WTC11 (cell line): ENCODE results near the gene GRM4. TPM values are rescaled to one million over a fixed set of nuclear protein-coding genes. Genes with fewer than 3 reads are reported as not detected.

Experiments used
- ATAC-seq: fragments of 200-7000 bp; cut with Tn5 transposase; 2 replicates; pipeline ENCODE4 v1.10.0; 2021; ENCODE audit warnings: mild to moderate bottlenecking, moderate library complexity
- CTCF ChIA-PET: fragments of 300-600 bp; sonication (Branson Sonifier 250); formaldehyde crosslinking; loops from one replicate; lab custom pipeline; 2021; ENCODE audit warnings: antibody characterized with exemption; lab: Charles Lee
- POLR2A ChIA-PET: fragments of 350-600 bp; sonication (Branson Sonifier 250); formaldehyde crosslinking; loops from one replicate; lab custom pipeline; 2021; ENCODE audit warnings: antibody characterized with exemption; lab: Charles Lee
- DNase-seq: peaks from one replicate; pipeline ENCODE4 v3.0.0; 2021; ENCODE audit warnings: low spot score
- H3K27ac Mint-ChIP-seq: 2 replicates; pipeline ENCODE4 v1.8.0; 2021; ENCODE audit warnings: mixed read lengths
- H3K27me3 Mint-ChIP-seq: 2 replicates; pipeline ENCODE4 v1.8.0; 2021; ENCODE audit warnings: low read depth, mild to moderate bottlenecking, moderate library complexity, mixed read lengths
- H3K36me3 Mint-ChIP-seq: 2 replicates; pipeline ENCODE4 v1.8.0; 2021; ENCODE audit warnings: mixed read lengths
- H3K4me1 Mint-ChIP-seq: 2 replicates; pipeline ENCODE4 v1.8.0; 2022; ENCODE audit warnings: mixed read lengths
- H3K4me3 Mint-ChIP-seq: 2 replicates; pipeline ENCODE4 v1.8.0; 2021; ENCODE audit warnings: mild to moderate bottlenecking, moderate library complexity, mixed read lengths
- H3K9me3 Mint-ChIP-seq: 2 replicates; pipeline ENCODE4 v1.8.0; 2021; ENCODE audit warnings: mixed read lengths
- ATF1 ChIP-seq: sonication (generic); formaldehyde crosslinking; IDR thresholded peaks from 2 replicates; pipeline ENCODE4 v1.8.1; 2023; ENCODE audit warnings: mild to moderate bottlenecking, moderate library complexity, missing genetic modification reagents
- CREM ChIP-seq: sonication (generic); formaldehyde crosslinking; IDR thresholded peaks from 2 replicates; pipeline ENCODE4 v1.8.1; 2022; ENCODE audit warnings: mild to moderate bottlenecking, missing genetic modification reagents, moderate library complexity
- ELF4 ChIP-seq: sonication (generic); formaldehyde crosslinking; IDR thresholded peaks from 2 replicates; pipeline ENCODE4 v1.8.1; 2022; ENCODE audit warnings: low read depth, mild to moderate bottlenecking, moderate library complexity, missing genetic modification reagents
- GRHL2 ChIP-seq: fragments of 250-450 bp; sonication (Bioruptor Pico); IDR thresholded peaks from 2 replicates; pipeline ENCODE4 v1.8.0; 2022; ENCODE audit warnings: mild to moderate bottlenecking, moderate library complexity; ENCODE audit not compliant: insufficient replicate concordance, severe bottlenecking
- GTF2I ChIP-seq: fragments of 250-450 bp; sonication (Bioruptor Pico); conservative IDR thresholded peaks from 2 replicates; pipeline ENCODE4 v1.4.0; 2021; ENCODE audit warnings: mild to moderate bottlenecking
- JUN ChIP-seq: sonication (generic); formaldehyde crosslinking; IDR thresholded peaks from 2 replicates; pipeline ENCODE4 v1.8.0; 2023; ENCODE audit warnings: mild to moderate bottlenecking, missing genetic modification reagents
- KAT7 ChIP-seq: sonication (generic); formaldehyde crosslinking; IDR thresholded peaks from 2 replicates; pipeline ENCODE4 v1.8.1; 2023; ENCODE audit warnings: missing genetic modification reagents, mild to moderate bottlenecking, borderline replicate concordance
- TCF7 ChIP-seq: sonication (generic); formaldehyde crosslinking; IDR thresholded peaks from 2 replicates; pipeline ENCODE4 v1.8.0; 2022; ENCODE audit warnings: mild to moderate bottlenecking, low read depth, missing genetic modification reagents, moderate library complexity
- ZNF671 ChIP-seq: fragments of 250-450 bp; sonication (Bioruptor Pico); IDR thresholded peaks from 2 replicates; pipeline ENCODE4 v1.8.0; 2021; ENCODE audit warnings: mild to moderate bottlenecking
- total RNA-seq: library from RNA; stranded (reverse); gene quantifications from 3 replicates; pipeline ENCODE4 v1.2.3, GENCODE V29; 2021
- TF ChIP-seq, protein P1 (sequence below): sonication (generic); formaldehyde crosslinking; IDR thresholded peaks from 2 replicates; pipeline ENCODE4 v1.8.1; 2023; ENCODE audit warnings: mild to moderate bottlenecking, moderate library complexity, missing genetic modification reagents
- TF ChIP-seq, protein P2 (sequence below): sonication (generic); formaldehyde crosslinking; IDR thresholded peaks from 2 replicates; pipeline ENCODE4 v1.8.0; 2022; ENCODE audit warnings: mild to moderate bottlenecking, missing genetic modification reagents
- TF ChIP-seq, protein P3 (sequence below): fragments of 250-450 bp; sonication (Bioruptor Pico); IDR thresholded peaks from 2 replicates; pipeline ENCODE4 v1.8.0; 2021; ENCODE audit warnings: mild to moderate bottlenecking
- TF ChIP-seq, protein P4 (sequence below): sonication (generic); formaldehyde crosslinking; IDR thresholded peaks from 2 replicates; pipeline ENCODE4 v1.8.0; 2022; ENCODE audit warnings: mild to moderate bottlenecking, missing genetic modification reagents
- TF ChIP-seq, protein P5 (sequence below): sonication (generic); formaldehyde crosslinking; IDR thresholded peaks from 2 replicates; pipeline ENCODE4 v1.8.0; 2022; ENCODE audit warnings: mild to moderate bottlenecking, missing genetic modification reagents
- TF ChIP-seq, protein P6 (sequence below): sonication (generic); formaldehyde crosslinking; IDR thresholded peaks from 2 replicates; pipeline ENCODE4 v1.8.1; 2023; ENCODE audit warnings: mild to moderate bottlenecking, missing genetic modification reagents

The GRM4 gene
- total RNA-seq, 1 experiment from 2014 or later = 34.5 TPM

DNA sequence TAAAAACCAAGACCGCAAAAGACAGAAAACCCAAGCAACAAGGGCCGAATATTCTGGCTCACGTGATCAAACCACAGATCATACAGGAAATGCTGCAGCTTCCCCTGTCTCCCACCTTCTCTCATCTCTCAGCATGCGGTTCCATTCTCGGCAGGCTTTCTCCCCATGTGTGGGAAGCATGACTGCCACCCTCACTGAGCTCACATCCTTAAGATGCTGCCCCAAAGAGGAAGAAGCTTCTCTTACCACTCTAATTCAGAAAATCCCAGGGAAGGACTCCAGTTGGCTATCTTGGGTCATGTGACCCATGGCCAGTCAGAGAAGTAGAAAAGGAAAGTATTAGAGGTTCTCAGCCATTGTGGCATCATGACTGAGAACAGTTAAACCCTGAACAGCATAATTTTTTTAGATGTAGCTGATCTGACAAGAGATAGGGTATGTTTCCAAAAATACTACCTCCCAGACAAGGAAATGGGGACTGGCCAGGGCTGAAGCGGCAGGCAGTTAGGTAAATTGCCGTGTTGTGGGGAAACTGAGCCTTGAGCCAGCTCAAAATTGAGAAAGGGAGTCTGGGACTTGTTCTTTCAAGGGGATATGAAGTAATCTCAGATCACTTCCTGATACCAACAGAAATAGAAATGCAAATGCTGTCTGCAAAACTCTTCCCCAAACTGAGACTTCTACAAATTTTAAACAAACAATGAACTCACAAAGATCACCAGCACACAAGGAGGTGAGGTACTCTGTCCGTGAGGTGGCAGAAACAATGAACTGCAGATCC lies 37.1 kb upstream of the GRM4 start (continued):
- TF ChIP-seq, protein P1, sequence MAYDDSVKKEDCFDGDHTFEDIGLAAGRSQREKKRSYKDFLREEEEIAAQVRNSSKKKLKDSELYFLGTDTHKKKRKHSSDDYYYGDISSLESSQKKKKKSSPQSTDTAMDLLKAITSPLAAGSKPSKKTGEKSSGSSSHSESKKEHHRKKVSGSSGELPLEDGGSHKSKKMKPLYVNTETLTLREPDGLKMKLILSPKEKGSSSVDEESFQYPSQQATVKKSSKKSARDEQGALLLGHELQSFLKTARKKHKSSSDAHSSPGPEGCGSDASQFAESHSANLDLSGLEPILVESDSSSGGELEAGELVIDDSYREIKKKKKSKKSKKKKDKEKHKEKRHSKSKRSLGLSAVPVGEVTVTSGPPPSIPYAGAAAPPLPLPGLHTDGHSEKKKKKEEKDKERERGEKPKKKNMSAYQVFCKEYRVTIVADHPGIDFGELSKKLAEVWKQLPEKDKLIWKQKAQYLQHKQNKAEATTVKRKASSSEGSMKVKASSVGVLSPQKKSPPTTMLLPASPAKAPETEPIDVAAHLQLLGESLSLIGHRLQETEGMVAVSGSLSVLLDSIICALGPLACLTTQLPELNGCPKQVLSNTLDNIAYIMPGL (CRISPR knock-in tag) = no peak

DNA sequence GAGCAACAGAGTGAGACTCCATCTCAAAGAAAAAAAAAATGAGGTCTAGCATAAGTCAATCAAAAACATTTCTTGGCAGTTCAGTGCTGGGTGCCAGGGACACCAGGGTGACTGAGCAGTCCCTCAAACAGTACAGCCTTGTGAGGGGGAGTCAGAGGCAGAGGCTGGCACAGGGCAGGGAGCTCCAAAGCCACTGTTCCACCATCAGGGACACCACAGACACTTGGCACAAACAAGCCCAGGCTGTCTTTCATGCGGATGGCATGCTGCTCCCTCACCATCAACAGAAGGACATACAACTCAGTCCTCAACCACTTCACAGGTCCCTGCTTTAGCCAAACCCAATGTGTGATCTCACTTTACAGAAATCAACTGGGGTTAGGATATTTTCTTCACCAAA lies 36.0 kb upstream of the GRM4 start:
- H3K4me3 Mint-ChIP-seq = no peak overlapping the region
- no peak for TF ChIP-seq ELF4 (CRISPR knock-in tag)
- TF ChIP-seq TCF7 (CRISPR knock-in tag) = no peak
- TF ChIP-seq, protein P2, sequence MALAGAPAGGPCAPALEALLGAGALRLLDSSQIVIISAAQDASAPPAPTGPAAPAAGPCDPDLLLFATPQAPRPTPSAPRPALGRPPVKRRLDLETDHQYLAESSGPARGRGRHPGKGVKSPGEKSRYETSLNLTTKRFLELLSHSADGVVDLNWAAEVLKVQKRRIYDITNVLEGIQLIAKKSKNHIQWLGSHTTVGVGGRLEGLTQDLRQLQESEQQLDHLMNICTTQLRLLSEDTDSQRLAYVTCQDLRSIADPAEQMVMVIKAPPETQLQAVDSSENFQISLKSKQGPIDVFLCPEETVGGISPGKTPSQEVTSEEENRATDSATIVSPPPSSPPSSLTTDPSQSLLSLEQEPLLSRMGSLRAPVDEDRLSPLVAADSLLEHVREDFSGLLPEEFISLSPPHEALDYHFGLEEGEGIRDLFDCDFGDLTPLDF (CRISPR knock-in tag) = no peak
- TF ChIP-seq GRHL2 (CRISPR knock-in tag) = no peak
- TF ChIP-seq, all 79 proteins: peak for 0
- ChIA-PET POLR2A (no interaction called here), CTCF (no interaction called here)
- DNase-seq (no peak), ATAC-seq (no peak)
- no peaks in the 10 kb centered on the region for H3K4me1 Mint-ChIP-seq
- no peaks in the 10 kb centered on the region for H3K36me3 Mint-ChIP-seq
- peaks cover 4% of the 10 kb centered on the region; the same call in 1 of the 2 replicates for H3K27me3 Mint-ChIP-seq
- peaks cover 9% of the 10 kb centered on the region; the same call in 1 of the 2 replicates for H3K9me3 Mint-ChIP-seq
- no peak overlapping the region for H3K27ac Mint-ChIP-seq

DNA sequence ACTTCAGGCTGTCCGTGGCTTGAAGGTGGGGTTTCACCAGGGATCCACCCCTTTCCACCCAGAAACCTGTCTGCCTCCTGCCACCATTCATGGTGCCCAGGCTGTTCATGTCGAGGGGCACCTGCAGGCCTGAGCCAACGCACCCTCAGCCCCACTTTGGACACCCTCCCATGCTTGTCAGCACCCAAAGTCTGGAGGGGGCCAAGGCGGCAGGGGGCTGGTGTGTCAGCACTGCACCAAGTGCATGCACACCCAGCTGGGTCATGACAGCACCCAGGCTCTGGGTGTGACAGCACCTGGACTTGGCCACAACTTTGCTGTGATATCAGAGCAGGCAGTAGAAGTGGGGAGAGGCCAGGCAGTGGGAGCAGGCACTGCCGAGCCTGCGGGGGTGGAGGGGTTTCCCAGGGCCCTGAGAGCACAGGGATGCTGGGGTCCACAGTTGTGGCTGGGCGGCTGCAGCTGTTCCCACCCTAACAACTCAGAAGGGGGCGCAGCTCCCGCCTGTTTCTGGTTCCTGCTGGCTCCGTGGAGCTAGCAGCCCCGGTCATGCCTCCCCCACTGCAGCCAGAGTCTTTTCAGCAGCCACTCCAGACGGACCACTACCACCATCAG lies 33.3 kb upstream of the GRM4 start:
- no peaks in the 10 kb centered on the region for H3K4me1 Mint-ChIP-seq
- TF ChIP-seq ATF1 (CRISPR knock-in tag) (0 out of 2 replicates have a peak, but pooled peaks have one; percentile 42), GTF2I (CRISPR knock-in tag) (no peak)
- DNase-seq = peak; percentile 48
- CTCF ChIA-PET = interaction anchor here (0.6 to 1.7 kb wide), 7 partner anchors 16 to 65 kb away, joined by 3 to 11 read pairs (median 4); no protein-coding TSS in a partner anchor
- H3K4me3 Mint-ChIP-seq = no peak overlapping the region
- POLR2A ChIA-PET = no interaction called here
- no peak overlapping the region for H3K27ac Mint-ChIP-seq
- peaks cover 4% of the 10 kb centered on the region for H3K27me3 Mint-ChIP-seq
- peaks cover 9% of the 10 kb centered on the region; the same call in 1 of the 2 replicates for H3K9me3 Mint-ChIP-seq
- ATAC-seq = peak; percentile 65
- H3K36me3 Mint-ChIP-seq = no peaks in the 10 kb centered on the region

DNA sequence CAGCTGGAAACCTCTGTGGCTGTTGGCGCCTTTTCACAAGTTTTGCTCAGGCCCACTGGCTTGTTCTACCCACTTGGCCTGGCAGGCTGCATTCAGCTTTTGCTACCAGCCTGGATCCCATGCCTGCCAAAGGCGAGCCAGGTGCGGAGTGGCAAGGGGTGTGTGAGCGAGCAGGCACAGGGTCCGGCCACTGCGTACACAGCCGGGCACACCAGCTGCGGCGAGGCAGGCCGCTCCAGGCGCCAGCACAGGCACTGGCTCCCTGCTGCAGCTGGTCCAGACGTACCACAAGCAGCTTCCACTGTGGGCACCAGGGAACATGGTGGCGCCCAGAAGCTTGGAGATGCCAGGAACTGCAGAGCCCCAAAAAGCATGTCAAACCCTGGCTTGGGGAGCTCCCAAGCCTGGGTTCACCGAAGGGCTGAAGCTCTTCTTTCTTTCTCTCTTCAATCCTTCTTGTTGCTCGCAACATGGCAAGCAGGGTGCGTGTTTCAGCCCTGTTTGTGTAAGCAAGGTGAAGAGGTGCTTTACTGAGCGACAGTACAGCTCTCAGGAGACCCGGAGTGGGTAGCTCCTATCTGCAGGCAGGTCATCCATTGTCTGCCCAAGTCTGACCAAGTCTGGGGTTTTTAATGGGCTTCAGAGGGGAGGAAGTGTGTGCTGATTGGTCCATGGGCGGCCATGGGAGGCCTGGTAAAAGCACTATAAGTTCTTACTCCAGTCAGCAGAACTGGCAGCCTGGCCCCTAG lies 32.6 kb upstream of the GRM4 start:
- H3K36me3 Mint-ChIP-seq = no peaks in the 10 kb centered on the region
- H3K4me1 Mint-ChIP-seq = no peaks in the 10 kb centered on the region
- ChIA-PET POLR2A (no interaction called here), CTCF (interaction anchor here (1.0 to 1.7 kb wide), 6 partner anchors 15 to 65 kb away, joined by 3 to 11 read pairs (median 4); no protein-coding TSS in a partner anchor)
- H3K27ac Mint-ChIP-seq = no peak overlapping the region
- H3K9me3 Mint-ChIP-seq = peaks cover 9% of the 10 kb centered on the region; the same call in 1 of the 2 replicates
- no peak overlapping the region for H3K4me3 Mint-ChIP-seq
- DNase-seq (no peak), ATAC-seq (no peak)
- peaks cover 4% of the 10 kb centered on the region for H3K27me3 Mint-ChIP-seq
- TF ChIP-seq, protein P3, sequence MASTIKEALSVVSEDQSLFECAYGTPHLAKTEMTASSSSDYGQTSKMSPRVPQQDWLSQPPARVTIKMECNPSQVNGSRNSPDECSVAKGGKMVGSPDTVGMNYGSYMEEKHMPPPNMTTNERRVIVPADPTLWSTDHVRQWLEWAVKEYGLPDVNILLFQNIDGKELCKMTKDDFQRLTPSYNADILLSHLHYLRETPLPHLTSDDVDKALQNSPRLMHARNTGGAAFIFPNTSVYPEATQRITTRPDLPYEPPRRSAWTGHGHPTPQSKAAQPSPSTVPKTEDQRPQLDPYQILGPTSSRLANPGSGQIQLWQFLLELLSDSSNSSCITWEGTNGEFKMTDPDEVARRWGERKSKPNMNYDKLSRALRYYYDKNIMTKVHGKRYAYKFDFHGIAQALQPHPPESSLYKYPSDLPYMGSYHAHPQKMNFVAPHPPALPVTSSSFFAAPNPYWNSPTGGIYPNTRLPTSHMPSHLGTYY (CRISPR knock-in tag) = no peak
- no peak for TF ChIP-seq ZNF671
- TF ChIP-seq, protein P4, sequence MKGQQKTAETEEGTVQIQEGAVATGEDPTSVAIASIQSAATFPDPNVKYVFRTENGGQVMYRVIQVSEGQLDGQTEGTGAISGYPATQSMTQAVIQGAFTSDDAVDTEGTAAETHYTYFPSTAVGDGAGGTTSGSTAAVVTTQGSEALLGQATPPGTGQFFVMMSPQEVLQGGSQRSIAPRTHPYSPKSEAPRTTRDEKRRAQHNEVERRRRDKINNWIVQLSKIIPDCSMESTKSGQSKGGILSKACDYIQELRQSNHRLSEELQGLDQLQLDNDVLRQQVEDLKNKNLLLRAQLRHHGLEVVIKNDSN = no peak
- TF ChIP-seq, protein P5, sequence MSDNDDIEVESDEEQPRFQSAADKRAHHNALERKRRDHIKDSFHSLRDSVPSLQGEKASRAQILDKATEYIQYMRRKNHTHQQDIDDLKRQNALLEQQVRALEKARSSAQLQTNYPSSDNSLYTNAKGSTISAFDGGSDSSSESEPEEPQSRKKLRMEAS (CRISPR knock-in tag) = no peak
- no peak for TF ChIP-seq CREM
- TF ChIP-seq, protein P2 (CRISPR knock-in tag) = no peak
- TF ChIP-seq KAT7 (CRISPR knock-in tag) = no peak
- TF ChIP-seq, protein P6, sequence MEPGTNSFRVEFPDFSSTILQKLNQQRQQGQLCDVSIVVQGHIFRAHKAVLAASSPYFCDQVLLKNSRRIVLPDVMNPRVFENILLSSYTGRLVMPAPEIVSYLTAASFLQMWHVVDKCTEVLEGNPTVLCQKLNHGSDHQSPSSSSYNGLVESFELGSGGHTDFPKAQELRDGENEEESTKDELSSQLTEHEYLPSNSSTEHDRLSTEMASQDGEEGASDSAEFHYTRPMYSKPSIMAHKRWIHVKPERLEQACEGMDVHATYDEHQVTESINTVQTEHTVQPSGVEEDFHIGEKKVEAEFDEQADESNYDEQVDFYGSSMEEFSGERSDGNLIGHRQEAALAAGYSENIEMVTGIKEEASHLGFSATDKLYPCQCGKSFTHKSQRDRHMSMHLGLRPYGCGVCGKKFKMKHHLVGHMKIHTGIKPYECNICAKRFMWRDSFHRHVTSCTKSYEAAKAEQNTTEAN = no peak
- no peak for TF ChIP-seq JUN (CRISPR knock-in tag)
